Nephron (organoid): Measurements from ENCODE around the gene FBN2.
A peak's percentile ranks its signal among the peaks of the same experiment; 100 is the strongest.

Source experiments
- H3K27ac Mint-ChIP-seq, 3 experiments: 2 replicates each; pipeline ENCODE4 v1.8.0; 2020; ENCODE audit warnings: mixed read lengths in 3 of 3, mild to moderate bottlenecking in 2 of 3, moderate library complexity in 1 of 3
- H3K27me3 Mint-ChIP-seq: 2 replicates; pipeline ENCODE4 v1.8.0; 2021; ENCODE audit warnings: low read depth, mild to moderate bottlenecking, moderate library complexity, mixed read lengths
- H3K36me3 Mint-ChIP-seq: 2 replicates; pipeline ENCODE4 v1.8.0; 2020; ENCODE audit warnings: low read depth, mixed read lengths
- H3K4me1 Mint-ChIP-seq: 2 replicates; pipeline ENCODE4 v1.8.0; 2020; ENCODE audit warnings: mixed read lengths
- H3K4me3 Mint-ChIP-seq, 3 experiments: 2 replicates each; pipeline ENCODE4 v1.8.0; 2020; ENCODE audit warnings: mild to moderate bottlenecking in 3 of 3, mixed read lengths in 3 of 3, moderate library complexity in 2 of 3
- H3K9me3 Mint-ChIP-seq: 2 replicates; pipeline ENCODE4 v1.8.0; 2020; ENCODE audit warnings: mixed read lengths
- CTCF ChIP-seq, 3 experiments: fragments of 200-600 bp; sonication (generic); IDR thresholded peaks; one replicate each; pipeline ENCODE4 v1.5.0; 2021; ENCODE audit warnings: antibody characterized with exemption in 3 of 3; ENCODE audit not compliant: unreplicated experiment in 3 of 3

The FBN2 gene

GRCh38 chr5:128475693-128476092 lies 62.4 kb downstream of the FBN2 start:
- H3K4me1 Mint-ChIP-seq: peaks cover 19% of the 10 kb centered on the region

GRCh38 chr5:128472919-128473318 lies 65.1 kb downstream of the FBN2 start:
- peaks cover 4% of the 10 kb centered on the region for H3K9me3 Mint-ChIP-seq
- TF ChIP-seq CTCF (IDR thresholded peaks at IDR 0.05; ENCODE audit: unreplicated experiment in 3 of 3): no peak
- no peaks in the 10 kb centered on the region for H3K27me3 Mint-ChIP-seq
- no peak overlapping the region for H3K4me3 Mint-ChIP-seq
- peaks cover 54% of the 10 kb centered on the region for H3K36me3 Mint-ChIP-seq
- no peak overlapping the region for H3K27ac Mint-ChIP-seq
- peaks cover 13% of the 10 kb centered on the region for H3K4me1 Mint-ChIP-seq

More at GRCh38 chr5:128475693-128476092, 62.4 kb downstream of the FBN2 start:
- Mint-ChIP-seq H3K4me3 (no peak overlapping the region), H3K36me3 (peaks cover 29% of the 10 kb centered on the region), H3K9me3 (no peaks in the 10 kb centered on the region), H3K27me3 (no peaks in the 10 kb centered on the region), H3K27ac (no peak overlapping the region)
- TF ChIP-seq CTCF (IDR thresholded peaks at IDR 0.05; ENCODE audit: unreplicated experiment in 3 of 3): no peak

GRCh38 chr5:128472036-128472435 lies 66.0 kb downstream of the FBN2 start:
- peaks cover 52% of the 10 kb centered on the region for H3K36me3 Mint-ChIP-seq
- H3K9me3 Mint-ChIP-seq: peaks cover 4% of the 10 kb centered on the region
- peaks cover 16% of the 10 kb centered on the region for H3K4me1 Mint-ChIP-seq
- H3K4me3 Mint-ChIP-seq: no peak overlapping the region
- no peak for TF ChIP-seq CTCF (IDR thresholded peaks at IDR 0.05; ENCODE audit: unreplicated experiment in 3 of 3)
- no peak overlapping the region for H3K27ac Mint-ChIP-seq
- no peaks in the 10 kb centered on the region for H3K27me3 Mint-ChIP-seq

GRCh38 chr5:128470663-128471062 lies 67.4 kb downstream of the FBN2 start:
- Mint-ChIP-seq H3K4me1 (peaks cover 29% of the 10 kb centered on the region), H3K36me3 (peaks cover 53% of the 10 kb centered on the region), H3K27ac (no peak overlapping the region), H3K9me3 (peaks cover 4% of the 10 kb centered on the region), H3K27me3 (no peaks in the 10 kb centered on the region), H3K4me3 (no peak overlapping the region)
- no peak for TF ChIP-seq CTCF (IDR thresholded peaks at IDR 0.05; ENCODE audit: unreplicated experiment in 3 of 3)

GRCh38 chr5:128469912-128470311 lies 68.1 kb downstream of the FBN2 start:
- Mint-ChIP-seq H3K4me3 (no peak overlapping the region), H3K27ac (no peak overlapping the region), H3K27me3 (no peaks in the 10 kb centered on the region), H3K9me3 (peaks cover 4% of the 10 kb centered on the region), H3K4me1 (peaks cover 33% of the 10 kb centered on the region), H3K36me3 (peaks cover 57% of the 10 kb centered on the region)
- no peak for TF ChIP-seq CTCF (IDR thresholded peaks at IDR 0.05; ENCODE audit: unreplicated experiment in 3 of 3)

- Mint-ChIP-seq H3K4me3 (peak overlapping the region in 1 of 3 experiments; percentile 24), H3K9me3 (peaks cover 6% of the 10 kb centered on the region), H3K27ac (peak overlapping the region in 2 of 3 experiments; percentile 67 to 70), H3K36me3 (peaks cover 54% of the 10 kb centered on the region), H3K4me1 (peaks cover 37% of the 10 kb centered on the region), H3K27me3 (no peaks in the 10 kb centered on the region)
- no peak for TF ChIP-seq CTCF (IDR thresholded peaks at IDR 0.05; ENCODE audit: unreplicated experiment in 3 of 3)
These were observed 71.1 kb downstream of the FBN2 start for GRCh38 chr5:128466980-128467379.
